SU-DHL-6 (cell line): ENCODE data around the gene HS2ST1.

ENCODE experiments used
- EZH2phosphoT487 ChIP-seq: fragments of 200-600 bp; sonication (generic), shearing (Covaris generic); conservative IDR thresholded peaks from 2 replicates; pipeline ENCODE4 v1.6.1; 2018; ENCODE audit warnings: mild to moderate bottlenecking, antibody characterized with exemption, low read length, moderate library complexity, mixed read lengths
- TF ChIP-seq, protein P1 (sequence below): fragments of 200-600 bp; sonication (generic); IDR thresholded peaks from one replicate; pipeline ENCODE4 v1.5.1; 2017; ENCODE audit warnings: antibody characterized with exemption, mild to moderate bottlenecking, low read length, moderate library complexity; ENCODE audit not compliant: insufficient read depth, poor library complexity, severe bottlenecking

GRCh38 chr1:86990826-86991225 lies 76.4 kb downstream of the HS2ST1 start:
- TF ChIP-seq, protein P1, sequence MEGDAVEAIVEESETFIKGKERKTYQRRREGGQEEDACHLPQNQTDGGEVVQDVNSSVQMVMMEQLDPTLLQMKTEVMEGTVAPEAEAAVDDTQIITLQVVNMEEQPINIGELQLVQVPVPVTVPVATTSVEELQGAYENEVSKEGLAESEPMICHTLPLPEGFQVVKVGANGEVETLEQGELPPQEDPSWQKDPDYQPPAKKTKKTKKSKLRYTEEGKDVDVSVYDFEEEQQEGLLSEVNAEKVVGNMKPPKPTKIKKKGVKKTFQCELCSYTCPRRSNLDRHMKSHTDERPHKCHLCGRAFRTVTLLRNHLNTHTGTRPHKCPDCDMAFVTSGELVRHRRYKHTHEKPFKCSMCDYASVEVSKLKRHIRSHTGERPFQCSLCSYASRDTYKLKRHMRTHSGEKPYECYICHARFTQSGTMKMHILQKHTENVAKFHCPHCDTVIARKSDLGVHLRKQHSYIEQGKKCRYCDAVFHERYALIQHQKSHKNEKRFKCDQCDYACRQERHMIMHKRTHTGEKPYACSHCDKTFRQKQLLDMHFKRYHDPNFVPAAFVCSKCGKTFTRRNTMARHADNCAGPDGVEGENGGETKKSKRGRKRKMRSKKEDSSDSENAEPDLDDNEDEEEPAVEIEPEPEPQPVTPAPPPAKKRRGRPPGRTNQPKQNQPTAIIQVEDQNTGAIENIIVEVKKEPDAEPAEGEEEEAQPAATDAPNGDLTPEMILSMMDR = no peak
- no peak for TF ChIP-seq EZH2phosphoT487
